Hematopoietic multipotent progenitor cell treated with erythropoietin and hydrocortisone succinate and interleukin-3 and kit ligand, for 15 days (in vitro differentiated cells): ENCODE measurements around the gene NOP9.
"Not testable (repeated sequence)": the region's sequence is repeated elsewhere in the genome, so short reads cannot be mapped to it uniquely, and the experiment has no call there.

Experiments
- DNase-seq: peaks from one replicate; pipeline ENCODE4 v3.0.0-alpha.2; 2015; ENCODE audit warnings: low spot score

The NOP9 gene

DNA sequence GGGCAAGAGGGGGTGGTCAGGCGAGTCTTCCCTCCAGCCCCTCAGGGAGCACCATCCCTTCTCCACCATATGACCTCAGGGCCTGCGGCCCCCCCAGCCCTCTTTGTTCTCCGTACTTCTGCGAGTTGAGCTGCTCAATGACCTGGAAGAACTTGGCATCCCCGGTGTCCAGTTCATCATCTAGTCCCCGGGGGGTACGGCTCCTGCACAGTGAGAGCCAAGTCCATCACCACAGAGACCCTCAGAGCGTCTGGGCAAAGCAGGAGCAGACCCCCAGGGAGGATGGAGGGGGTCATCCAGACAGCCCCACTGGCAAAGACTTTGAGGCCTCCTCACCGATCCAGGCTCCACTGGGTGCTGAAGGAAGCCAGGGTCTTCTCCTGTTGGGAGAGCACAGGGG is 26.3 kb downstream of the NOP9 start:
- no peak for DNase-seq

DNA sequence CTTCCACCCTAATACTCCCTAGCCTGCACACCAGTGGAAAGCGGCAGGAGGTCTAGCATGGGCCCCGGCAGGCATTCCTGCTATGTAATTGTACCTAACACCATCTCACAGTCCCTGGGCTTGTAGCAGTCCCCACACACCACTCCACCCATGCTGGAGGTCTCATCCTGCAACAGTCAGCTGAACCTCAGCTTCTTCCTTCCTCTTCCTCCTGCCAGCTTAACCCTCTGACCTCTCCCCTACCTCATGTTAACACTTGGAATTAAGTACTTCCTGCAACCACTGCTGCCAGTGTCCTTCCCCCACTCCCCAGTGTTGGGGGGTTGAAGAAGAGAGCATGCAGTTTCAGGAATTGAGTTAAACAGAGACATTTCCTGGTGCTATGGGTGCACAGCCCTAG is 27.7 kb downstream of the NOP9 start:
- DNase-seq = no peak

DNA sequence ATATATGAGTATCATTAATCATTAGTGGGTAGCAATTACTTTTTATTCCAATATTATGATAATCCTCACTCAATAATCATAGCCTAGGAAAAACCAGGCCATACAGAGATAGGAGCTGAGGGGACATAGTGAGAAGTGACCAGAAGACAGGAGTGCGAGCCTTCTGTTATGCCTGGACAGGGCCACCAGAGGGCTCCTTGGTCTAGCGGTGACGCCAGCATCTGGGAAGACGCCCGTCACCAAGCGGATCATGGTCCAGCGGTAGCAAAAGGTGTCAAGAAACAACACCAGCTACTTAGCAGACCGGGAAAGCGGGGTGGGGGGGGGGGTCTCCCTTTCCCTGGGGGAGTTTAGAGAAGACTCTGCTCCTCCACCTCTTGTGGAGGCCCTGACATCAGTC is 28.3 kb downstream of the NOP9 start:
- not testable (repeated sequence) for DNase-seq

DNA sequence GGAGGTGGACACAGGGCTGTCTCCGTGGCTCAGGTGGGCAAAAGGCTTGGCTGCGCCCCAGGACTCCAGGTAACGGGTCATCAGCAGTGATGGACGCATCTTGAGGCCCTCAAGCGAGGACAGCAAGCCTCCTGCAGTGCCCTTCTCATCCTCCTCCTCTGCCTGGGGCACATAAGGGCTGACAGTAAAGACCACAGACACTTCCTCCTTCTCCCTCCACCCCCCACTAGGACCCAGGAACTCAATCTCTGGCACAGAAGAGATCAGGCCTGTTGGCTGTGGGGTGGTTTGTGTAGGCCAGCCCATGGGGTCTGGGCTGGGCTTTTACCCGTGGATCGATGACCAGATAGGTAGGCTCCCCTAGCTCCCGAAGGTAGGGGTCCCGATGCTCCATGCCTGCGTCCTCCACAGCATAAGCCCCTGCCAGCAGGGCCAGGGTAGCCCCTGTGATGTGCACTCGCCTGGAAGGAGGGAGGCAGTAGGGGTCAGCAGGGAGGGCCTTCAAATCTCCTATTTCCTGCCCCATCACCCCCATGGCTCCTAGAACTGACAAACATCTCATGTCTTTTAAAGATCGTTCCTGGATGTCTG is 29.5 kb downstream of the NOP9 start:
- DNase-seq = no peak

DNA sequence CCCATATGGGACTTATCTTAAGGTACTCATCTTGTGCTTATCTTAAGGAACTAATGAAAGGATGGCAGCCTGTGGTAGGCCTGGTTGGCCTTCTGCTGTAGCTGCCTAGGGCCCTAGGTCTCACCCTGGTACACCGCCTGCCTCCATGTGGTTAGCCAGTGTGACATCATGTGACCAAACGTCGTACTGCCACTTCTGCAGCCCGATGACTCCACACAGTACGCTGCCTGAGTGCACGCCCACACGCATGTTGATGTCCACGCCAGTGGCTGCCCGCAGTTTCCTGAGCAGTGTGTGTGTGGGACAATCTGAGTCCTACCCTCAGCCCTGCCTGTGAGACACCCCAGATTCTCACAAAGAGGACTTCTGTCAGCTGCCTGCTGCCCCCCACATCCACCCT is 30.1 kb downstream of the NOP9 start:
- DNase-seq = no peak

DNA sequence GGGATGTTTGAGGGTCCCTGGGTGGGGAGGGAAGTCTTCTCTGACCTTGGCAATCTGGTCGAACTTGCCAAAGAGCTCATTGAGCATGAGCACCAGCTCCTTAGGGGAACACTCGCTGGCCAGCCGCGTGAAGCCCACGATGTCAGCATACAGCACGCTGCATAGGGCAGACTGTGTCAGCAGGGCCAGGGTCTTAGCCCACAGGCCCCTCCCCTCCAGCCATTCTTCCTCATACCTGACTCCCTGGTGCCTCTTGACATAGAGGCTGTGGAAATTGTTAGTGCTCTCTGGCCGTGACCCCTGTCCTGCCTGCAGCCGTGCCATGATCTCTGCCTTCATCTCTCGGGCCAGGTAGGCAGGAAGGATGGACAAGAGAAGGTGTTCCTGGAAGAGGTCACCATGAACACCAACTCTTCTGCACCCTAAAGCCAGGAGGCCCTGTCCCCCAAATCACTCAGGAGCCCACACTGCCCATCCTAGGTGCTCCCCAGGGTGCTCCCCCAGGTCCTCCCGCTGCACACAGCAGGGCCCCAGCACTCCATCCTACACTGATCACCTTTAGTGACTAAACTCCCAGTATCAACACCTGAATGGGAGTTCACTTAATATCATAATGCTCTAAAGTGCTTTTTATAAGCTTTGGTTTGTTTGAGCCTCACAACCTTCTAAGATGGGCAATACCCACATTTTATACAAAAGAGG is 31.5 kb downstream of the NOP9 start:
- no peak for DNase-seq

DNA sequence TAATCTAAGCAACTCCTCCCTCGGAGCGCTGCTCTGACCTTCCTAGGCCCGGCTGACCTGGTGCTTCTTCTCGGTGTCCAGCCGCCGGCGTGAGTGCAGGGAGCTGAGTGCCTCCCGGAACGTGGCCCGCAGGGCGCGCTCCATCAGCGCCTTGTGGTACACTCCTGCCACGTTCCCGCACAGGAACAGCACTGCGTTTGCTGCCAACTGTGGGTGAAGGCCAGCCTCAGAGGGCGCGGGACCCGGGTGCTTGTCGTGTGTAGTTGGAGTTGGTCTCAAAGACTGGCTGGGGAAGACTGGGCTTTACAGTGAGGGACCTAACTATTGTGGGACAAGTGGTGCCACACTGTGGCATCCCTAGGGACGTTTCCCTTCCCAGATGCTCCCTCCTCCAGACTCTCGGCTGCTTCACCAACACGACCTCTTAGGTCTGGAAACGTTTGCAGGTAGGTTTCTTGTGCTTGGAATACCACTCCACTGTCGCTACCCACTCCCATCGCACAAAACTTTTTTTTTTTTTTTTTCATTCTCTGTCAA is 32.1 kb downstream of the NOP9 start:
- DNase-seq = no peak

DNA sequence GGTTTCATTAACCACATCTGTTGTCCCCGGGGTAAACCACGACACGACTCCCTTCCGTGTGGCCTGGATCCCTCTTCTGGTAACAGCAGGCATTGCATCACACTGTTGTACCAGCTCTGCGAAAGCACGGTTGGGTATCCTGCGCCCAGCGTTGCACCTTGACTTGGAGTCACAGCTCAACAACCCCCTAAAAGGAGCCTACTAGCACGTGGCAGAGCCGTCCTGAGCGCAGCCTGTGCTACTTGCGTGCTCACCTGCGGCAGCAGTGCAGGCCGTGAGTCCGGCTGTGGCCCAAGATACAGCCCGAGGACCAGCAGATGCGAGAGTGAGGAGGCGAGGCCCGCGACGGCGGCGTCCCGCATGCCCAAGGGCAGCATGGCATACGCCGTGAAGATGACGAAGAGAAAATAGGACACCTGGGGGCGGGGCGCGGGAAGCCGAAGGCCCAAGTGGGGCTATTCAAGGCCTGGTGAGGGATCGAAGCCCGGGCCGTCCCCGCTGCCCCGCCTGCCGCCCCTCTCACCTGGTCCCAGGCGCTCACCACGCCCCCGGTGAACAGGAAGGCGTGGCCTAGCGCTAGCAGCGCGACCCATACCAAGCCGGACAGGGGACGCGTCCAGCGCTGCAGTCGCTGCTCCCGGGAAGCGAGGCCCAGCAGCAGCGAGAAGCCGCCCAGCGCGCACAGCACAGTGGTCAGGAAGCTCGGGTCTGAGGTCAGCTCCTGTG is 32.8 kb downstream of the NOP9 start:
- peak; percentile 68 for DNase-seq

DNA sequence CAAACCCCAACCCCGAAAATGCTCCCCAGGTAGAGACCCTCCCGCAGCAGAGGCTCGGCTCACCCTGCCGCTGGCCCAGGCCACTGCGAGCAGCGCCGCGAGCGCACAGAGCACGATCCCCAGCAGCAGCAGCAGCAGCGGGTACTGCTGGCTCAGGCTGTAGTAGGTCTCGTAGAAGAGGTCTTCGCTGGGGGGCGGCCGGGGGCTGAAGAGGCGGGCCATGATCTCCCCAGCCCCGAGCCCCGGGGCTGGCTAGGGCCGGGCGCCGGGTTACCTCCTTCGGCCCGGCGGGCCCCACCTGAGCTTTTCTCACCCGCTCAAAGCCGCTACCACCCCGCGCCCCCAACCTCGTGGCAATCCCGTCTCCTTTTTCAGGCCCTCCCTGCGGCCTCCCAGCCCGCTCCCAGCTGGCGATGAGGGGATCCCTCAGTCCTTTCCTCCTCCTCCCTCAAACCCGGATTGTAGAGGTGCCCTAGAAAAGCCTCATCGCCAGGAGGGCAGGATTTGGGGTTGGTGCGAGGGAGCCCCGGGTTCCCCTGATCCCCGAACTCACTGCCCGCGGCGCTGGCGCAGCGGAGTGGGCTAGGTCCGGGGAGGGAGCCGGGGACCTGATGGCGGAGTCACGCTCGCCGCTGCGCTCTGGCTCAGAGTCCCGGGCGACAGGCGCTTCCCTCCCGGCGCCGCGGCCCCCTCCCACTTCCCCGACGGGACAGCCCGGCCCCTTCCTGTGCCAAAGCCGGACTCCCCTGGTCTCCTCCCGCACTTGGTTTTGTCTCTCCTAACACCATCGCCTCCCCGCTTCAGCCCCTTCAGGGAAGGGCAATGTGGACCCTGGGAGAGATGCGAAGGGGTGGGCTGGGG is 35.0 kb downstream of the NOP9 start, which contains the start of gene ADCY4:
TSS of gene ADCY4 (minus strand) at position 641 of the 861 bp plus-strand sequence. CDS start at position 222, 419 bp downstream.
- no peak for DNase-seq

DNA sequence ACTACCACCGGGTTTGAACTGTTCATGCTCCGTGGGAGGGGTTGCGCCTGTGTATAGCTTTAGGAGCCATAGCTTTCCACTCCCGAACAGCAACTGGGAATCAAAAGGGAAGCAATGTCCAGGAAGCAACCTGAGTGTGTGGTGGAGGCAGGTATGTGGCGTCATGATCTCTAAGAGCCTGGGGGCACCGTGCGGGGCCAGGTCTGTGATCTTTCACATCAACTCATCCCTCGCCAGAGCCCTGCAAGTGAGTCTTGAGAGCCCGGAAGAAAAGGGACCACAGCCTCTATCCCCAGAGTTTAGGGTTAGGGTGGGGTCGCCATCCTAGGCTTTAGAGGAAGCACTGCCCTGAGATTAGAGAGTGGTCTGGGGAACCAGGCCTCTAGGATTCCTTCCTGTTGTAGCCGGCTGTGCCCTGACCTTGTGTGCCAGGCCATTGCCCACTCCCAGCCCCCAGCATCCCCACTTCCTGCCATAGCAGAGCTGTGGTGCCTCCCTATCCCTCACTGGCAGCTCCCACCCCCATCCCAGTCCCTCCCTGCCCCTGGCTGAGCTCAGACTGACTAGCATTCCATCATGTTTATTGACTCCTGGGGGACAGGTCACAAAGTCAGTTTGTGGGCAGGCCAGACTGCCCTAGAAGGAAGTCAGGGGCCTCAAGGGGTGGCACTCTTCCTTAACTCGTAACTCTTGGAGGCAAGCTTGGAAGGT is 36.0 kb downstream of the NOP9 start:
- no peak for DNase-seq

DNA sequence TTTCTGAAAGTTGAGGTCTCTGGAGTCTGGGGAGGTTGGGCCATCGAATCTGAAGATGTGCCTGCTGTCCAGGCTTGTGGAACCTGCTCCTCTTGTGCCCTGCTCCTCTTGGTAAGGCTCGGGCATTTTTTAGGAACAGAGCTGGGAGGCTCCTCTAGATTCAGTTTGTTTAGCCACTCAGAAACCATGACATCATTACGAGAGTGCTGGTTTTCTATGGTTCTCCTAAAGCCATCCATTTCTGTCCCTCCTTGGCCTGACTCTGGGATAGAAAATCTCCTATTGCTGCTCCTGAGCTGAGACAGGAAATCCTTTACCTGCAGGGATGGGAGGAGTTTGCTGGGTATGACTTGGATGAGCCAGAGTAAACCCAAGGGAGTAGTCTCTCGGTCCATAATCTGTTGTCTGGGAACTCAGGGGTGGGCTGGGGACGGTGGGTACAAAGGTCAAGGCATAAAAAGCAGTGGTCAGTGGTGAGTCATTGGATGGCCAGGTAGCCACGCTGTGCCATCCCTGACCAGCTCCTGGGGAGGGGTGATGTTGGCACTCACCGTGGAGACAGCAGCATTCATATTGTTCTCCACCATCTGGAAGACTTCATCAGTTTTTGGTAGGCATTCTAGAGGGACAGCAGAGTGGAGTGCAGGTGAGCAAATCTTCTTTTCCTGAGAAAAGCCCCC is 37.6 kb downstream of the NOP9 start:
- no peak for DNase-seq

DNA sequence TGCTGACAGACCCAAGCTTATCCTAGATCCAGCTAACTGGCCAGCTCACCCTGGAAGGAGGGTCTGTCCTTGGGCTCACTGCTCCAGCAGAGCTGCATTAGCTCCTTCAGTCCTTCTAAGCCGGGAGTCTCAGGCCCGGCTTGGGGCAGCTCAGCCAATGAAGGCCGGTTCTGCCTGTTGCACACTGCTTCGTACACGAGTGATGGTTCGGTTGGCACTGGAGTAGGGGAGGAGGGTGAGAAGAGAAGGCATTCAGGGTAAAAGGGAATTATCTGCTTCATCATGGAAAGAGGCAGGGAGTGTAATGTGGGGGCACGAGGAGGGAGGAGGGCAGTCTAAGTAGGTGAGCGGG is 38.1 kb downstream of the NOP9 start:
- no peak for DNase-seq

DNA sequence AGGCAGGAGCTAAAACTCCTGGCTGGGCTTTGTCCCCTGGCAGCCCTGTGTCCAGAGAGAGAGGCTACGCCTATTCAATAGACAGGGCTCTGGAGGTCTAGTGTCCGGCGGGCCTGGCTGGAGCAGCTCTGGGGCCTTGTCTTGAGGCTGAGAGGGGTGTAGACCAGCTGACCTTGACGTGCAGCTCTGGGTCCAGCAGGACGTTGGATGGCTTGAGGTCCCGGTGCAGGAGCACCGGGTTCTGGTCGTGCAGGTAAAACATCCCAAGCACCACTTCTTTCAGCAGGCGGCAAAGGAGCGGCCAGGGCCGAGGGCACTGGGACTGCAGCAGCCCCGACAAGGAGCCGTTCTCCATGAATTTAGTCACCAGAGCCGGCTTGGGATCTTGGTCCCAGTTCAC is 39.2 kb downstream of the NOP9 start:
- no peak for DNase-seq

DNA sequence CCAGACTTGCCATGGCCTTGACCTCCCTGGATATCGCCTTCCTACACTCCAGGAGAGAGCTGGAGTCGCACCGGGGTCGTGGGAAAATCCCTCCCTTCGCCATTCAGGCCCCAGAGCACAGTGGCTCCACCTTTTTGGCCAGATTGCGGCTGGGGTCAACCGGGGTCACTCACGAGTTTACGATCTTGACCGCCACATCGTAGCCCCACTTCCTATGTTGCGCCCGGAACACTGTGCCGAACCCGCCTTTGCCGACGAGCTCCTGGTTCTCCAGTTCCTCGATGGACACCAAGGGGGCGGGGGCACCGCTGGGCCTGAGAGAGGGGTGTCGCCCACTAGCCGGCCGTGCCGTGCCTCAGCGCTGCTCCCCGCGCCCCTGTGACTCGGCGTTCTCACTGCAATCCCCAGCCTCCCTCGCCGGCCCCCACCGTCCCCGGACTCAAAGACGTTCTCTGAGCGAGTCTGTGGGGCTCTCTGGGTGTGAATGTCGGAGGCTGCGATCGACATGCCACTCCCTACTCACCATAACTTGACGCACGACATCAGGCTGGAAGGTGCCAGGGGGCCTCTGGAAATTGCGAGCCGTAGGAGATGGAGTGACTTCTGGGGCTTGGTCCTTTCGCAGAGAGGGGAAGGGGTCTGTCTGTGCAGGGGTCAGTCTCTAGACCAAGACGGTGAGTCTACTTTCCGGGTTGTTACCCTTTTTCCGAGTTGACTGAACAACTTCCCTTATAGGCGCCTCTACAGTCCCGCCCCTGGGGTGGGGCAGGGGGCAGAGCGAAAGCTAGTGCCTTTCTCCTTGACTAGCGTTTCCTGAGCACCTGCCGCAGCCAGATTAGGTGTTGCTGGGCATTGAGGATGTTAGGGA is 39.9 kb downstream of the NOP9 start, which contains the start of gene RIPK3:
TSS of gene RIPK3 (minus strand) at position 708 of the 868 bp plus-strand sequence. CDS start at position 543, 165 bp downstream.
- no peak for DNase-seq

DNA sequence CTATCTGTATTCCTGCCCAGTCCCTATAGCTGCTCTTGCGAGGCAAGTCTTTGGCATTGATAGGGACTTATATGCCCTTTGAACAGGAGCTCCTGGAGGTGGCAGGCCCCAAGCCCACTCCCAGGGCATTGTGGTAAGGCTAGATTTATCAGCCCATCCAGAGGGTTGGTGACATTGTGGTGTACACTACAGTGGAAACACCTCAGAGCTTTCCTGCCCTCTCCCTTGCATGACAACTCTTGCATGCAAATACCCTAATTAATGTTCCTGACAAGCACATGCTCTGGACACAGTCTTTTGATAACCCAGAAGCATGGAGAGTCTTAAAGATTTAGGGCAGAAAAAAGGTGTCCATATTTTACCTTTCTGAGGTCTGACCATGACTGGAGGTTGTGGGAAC is 41.0 kb downstream of the NOP9 start:
- no peak for DNase-seq

DNA sequence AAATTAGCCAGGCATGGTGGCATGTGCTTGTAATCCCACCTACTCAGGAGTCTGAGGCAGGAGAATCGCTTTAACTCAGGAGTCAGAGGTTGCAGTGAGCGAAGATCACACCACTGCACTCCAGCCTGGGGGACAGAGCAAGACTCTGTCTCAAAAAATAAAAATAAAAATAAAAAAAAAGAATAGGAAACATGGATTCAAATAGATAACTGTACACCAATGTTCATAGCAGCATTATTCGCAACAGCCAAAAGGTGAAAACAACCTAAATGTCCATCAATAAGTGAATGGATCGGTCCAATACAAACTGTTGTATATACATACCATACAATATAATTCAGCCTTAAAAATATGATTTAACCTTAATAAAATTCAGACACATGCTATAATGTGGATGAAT is 43.2 kb downstream of the NOP9 start:
- DNase-seq = no peak

DNA sequence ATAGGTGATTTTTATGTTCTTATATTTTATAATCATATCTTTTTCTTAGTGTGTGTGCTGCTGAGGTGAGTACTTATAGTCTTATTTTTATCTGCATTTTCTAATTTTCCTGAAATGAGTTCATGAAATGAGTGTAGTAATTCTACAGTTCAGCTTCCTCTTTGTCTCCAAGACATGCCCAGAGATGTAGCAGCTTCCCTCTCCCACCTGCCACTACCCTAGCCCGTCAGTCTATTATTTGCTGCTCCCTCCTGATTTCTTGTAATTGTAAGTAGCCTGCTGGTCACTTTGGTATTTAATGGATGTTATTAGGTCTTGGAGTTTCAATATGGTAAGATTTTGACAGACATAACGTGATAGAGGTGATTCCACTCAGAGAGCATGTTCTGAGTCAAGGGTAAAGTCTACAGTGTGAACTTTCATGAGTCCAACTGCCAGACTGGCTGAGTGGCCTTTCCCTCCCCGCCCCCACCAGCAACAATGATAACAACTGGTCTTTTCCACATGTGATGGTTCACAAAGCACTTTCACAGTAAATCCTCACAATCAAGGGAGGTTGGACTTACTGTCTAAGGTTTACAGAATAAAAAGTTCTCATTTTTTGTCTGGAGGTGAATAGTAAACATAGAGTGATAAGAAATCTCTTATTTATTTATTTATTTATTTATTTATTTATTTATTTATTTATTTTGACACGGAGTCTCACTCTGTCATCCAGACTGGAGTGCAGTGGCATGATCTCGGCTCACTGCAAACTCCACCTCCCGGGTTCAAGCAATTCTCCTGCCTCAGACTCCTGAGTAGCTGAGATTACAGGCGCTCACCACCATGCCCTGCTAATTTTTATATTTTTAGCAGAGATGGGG is 44.4 kb downstream of the NOP9 start:
- no peak for DNase-seq

DNA sequence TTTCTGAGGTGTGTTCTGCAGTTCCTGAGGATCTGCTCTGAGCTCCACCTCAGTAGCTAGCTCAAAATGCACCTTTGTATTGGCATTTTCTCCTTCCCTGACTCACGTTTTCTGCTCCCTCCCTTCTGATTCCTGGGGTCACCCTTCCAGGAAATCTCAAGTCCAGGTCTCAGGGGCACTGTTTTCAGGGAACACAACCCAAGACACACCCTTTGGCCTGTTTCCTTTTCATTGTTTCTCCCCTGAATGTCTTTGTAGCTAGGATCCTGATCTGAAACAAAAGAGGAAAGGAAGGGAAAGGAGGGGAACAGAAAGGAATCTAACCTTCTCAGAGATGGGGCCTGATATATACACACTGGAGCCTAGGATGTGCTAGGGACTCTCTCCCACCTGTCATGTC is 47.5 kb downstream of the NOP9 start:
- DNase-seq = no peak

DNA sequence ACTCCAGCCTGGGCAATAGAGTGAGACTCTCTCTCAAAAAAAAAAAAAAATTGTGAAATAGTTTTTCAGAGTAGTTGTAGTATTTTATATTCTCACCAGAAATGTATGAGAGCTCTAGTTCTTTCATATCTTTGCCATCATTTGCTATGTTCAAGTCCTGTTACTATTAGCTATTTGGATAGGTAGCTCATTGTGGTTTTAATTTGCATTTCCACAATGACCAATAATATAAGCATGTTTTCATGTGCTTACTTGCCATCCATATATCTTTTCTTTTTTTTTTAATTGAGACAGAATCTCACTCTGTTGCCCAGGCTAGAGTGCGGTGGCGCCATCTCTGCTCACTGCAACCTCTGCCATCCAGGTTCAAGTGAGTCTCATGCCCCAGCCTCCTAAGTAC is 48.5 kb downstream of the NOP9 start:
- no peak for DNase-seq
